HG03378 (cell line): ENCODE measurements around the gene UBE2E2.
"Not testable (repeated sequence)": the region's sequence is repeated elsewhere in the genome, so short reads cannot be mapped to it uniquely, and the experiment has no call there.

Experiments
- ATAC-seq: cut with Tn5 transposase; IDR thresholded peaks from one replicate; pipeline ENCODE4 v1.9.1; 2021; ENCODE audit warnings: mild to moderate bottlenecking, moderate library complexity; ENCODE audit not compliant: unreplicated experiment

The UBE2E2 gene

DNA sequence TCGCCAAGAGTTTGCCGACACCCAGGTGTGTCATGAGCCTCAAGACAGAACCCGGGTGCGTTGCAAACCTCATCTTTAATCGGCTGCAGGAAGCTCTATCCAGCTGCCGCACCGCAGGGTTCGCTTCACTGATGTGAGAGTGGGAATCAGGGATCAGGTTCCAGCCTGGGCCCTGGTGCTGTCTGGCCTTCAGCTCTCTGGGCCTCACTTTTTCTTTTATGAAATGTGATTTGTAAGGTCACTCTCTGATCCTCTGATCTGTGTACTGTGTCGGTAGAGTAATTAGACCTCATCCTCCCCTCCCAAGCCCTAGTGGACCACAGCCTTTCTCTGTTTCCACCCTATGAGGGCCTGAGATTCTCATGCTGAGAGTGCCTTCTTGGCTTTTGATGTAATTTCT, 399.8 kb downstream of the UBE2E2 start:
- ATAC-seq, result no peak

DNA sequence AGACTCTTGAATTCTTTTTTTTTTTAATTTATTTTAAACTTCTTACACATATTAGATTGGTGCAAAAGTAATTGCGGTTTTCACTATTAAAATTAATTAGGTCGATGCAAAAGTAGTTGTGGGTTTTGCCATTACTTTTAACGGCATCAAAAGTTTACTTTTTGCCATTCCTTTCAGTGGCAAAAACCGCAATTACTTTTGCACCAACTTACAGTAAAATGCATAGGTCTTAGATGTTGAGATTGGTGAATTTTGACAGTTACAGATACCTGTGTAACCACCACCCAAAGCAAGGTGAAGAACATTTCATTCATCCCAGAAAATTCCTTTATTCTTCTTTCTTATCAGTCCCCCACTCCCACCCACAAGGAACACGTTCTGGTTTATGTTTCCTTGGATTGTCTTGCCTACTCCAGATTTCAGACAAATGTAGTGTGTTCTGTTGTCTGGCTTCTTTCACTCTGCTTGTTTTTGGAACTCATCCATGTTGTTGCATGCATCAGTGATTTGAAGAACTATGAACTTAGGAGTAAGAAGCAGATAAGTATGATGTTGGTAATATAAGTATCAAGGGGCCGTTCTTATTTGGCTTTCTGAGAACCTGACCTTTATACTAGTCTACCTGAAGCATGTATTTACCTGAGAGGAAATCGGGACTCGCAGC, 404.2 kb downstream of the UBE2E2 start:
- no peak for ATAC-seq

- ATAC-seq, result no peak
These were observed 405.5 kb downstream of the UBE2E2 start for GRCh38 chr3:23608650-23609049.

DNA sequence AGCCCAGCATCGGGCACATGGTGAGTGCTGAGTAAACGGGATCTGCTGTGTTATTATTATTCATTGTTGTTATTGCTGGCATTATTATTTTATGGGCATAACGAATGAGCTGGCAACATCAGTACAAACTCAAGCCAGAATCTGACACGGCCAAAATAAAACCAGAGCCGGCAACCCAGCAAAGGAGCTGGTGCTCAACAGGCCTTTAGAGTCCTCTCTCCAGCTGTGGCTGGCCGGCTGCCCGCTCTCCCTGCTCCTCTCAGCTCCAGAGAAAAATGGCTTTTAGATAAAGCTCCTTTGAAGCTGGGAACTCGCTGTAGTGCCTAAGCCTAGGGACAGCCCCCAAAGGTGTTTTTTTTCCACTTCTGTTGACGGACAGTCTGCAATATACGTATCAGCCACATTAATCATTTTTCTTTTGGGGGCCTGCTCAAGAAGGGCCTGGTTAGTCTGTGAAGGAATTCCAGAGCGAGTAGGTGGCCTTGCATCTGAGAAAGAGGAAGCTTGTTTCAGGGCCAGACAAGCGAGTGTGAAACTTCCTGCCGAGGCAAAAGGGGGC, 408.7 kb downstream of the UBE2E2 start:
- no peak for ATAC-seq

GRCh38 chr3:23612296-23612891, 409.3 kb downstream of the UBE2E2 start:
- no peak for ATAC-seq

- ATAC-seq, result no peak
These were observed 411.9 kb downstream of the UBE2E2 start for GRCh38 chr3:23615068-23615467.

DNA sequence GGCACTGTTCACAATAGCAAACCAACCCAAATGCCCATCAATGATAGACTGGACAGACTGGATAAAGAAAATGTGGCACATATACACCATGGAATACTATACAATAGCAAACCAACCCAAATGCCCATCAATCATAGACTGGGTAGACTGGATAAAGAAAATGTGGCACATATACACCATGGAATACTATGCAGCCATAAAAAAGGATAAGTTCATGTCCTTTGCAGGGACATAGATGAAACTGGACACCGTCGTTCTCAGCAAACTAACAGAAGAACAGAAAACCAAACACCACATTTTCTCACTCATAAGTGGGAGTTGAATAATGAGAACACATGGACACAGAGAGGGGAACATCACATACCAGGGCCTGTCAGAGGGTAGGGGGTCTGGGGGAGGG, 415.3 kb downstream of the UBE2E2 start:
- ATAC-seq, result not testable (repeated sequence)

DNA sequence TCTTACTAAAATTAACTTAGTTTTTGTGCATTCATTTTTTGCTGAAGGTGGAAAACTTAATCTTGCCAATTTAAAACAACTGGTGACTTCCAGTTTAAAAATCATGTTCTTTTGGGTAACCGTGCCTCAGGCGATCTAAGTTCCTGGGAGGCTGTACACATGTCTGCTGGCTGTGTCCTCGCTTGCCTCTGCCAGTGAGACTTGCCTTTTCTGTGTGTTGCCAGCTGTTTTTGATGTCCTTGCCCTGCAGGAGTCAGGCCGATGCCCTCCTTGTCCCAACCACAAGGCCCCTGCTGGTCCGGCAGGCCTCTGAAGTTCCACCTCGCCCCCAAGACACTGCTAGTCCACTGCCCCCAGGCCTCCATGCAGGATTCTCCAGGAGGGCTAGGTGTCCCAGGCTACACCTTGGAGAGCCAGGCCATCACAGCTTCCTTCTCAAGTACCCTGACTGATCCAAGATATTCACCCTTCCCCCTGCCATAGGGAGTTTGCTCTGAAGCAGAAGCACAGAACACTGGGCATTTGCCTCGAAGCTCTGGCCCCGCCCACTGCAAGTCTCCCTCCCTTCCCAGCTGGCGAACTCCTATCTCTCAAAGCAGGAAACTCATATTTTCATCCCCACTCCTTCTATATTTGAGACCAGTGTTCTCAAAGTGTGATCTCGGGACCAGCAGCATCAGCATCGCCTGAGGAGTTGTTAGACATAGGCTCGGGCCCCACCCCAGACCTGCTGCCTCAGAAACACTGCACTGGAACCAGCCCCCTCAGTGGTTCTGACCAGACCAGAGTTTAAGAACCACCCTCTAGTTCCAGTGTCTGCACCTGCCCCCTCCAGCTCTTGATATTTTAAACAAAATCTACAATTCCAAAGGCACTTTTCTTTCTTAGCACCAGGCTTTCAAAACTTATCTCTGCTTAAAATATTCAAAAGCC, 416.8 kb downstream of the UBE2E2 start:
- ATAC-seq, result no peak

DNA sequence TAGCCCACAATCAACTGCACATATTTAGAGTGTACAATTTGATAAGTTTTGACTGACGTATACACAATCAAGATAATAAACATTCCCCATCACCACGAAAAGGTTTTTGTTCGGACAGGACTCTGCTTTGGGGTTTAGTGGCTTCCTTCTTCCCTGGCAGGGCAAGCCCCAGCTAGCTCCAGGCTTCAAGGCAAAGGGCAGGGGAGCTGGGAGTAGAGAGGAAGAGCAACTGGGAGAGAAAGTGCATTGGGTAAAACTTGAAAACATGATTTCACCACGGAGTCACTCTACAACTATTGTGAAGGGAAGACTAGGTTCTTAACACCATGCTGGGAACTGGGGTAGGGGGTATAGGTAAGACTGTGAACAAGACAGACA, 417.5 kb downstream of the UBE2E2 start:
- ATAC-seq, result no peak

DNA sequence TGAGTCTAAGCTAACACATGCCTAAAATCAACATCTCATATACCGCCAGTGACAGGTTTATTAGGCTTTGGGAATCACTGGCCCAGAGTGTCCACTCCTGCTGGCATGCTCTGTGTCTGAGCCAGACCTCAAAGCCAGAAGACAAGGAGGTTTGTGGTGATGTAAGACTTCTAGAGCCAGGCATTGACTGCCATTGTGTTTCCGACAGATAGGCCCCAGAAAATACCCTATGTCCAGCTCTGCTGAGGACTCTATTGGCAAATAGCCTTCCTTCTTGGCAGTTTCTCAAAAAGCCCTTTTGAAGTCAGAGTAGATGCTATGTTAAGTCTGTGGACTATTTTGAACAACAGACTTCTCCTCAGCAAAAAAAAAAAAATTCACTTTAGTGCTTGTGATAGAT, 420.7 kb downstream of the UBE2E2 start:
- no peak for ATAC-seq

DNA sequence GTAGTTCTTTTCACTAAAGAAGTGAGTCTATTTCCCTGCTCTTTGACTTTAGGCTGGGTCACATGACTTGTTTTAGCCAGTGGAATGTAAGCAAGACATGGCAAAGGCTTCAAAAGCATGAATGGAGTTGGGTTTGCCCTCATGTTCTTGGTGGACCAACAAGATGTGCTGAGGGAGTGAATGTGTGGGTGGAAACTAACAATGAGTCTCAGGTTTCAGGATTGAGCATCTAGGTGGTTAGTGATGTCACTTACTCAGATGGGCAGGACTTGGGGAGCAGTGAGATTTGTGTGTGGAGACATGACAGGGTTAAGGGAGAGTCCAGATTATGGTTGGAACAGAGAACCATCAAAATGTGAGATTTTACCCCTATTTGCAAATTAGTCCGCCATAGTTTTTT, 421.2 kb downstream of the UBE2E2 start:
- ATAC-seq, result peak; percentile 71

DNA sequence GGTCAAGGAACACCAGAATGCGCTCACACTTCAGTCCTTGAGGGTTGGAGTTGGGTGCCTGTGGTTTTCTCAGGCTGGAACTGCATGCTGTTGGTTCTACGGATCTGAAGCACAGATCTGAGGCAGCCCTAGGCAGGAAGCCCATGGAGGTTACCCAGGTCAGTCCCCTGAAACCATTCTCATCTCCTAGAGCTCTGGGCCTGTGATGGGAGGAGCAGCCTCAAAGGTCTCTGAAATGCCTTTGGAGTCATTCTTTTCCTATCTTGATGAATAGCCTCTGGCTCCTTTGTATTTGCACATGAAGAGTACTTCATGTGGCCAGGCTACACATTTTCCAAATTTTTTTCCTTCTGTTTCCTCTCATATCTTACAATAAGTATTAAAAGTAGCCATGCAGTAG, 423.3 kb downstream of the UBE2E2 start:
- ATAC-seq, result no peak

- no peak for ATAC-seq
These were observed 426.2 kb downstream of the UBE2E2 start for GRCh38 chr3:23629181-23629894.

DNA sequence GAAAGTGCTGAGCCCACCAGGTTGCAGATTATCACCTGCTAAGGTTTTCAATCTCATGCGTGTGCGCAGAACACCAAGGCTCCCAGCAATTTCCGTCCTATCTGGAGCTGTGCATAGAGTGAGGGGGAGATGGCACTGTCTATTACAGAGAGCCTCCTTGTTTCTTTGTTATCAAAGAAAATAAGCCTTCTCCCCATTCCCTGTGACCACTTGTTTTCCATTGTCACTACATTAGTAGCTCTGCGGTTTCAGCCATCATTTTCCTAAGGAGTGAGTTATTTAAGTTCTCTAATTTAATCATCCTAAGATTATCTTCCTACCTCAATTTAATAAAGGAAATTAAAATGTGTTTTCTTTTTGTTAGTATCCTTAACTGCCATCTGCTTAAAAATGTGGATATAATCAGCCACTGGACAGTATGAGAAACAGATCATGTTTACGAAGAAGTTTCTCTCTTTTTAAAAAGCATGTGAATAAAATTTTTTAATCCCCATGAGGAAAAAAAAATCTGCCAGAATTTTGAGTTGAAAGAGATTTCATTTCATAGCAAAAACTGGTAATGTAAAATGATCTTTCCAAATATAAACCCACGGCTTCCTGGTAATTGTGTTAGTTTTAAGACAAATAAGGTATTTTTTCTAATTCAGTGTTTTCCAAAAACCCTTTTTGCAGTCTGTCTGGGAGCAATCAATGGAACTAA, 430.3 kb downstream of the UBE2E2 start:
- ATAC-seq, result no peak

- no peak for ATAC-seq
These were observed 434.2 kb downstream of the UBE2E2 start for GRCh38 chr3:23637339-23637738.

DNA sequence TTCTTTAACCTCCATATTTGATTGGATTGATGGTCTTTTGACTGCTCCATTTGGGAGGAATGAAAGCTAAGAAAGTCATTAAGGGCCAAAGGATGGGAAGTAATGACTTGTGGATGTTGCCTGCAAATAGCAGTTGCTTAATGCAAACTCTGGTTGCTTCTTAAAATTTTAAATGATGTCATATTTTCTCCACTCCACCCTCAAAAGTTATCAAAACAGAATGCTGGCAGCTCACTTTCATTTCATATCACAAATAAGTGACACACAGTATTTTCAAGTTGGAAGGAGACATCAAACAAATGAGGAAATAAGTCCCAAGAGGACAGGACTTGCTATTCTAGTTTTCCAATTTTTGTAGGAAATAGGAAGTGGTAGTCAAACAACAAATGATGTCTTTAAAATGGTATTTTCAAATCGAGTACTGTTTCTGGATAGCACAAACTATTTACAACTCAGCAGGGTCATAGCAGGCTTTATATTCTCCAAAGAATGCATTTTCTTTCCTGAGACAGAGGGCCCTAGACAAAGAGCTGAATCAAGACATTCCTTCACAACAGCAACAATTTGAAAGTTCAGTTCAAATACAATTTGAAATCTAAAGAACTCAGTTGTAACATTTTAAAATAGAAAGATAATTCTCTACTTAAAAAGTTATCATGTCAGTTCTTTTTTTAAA, 437.5 kb downstream of the UBE2E2 start:
- no peak for ATAC-seq
